ENCODE measurements around the gene EED. TPM values are rescaled to one million over a fixed set of nuclear protein-coding genes. Genes with fewer than 3 reads are reported as not detected.

Gene EED
- 18.9 and 20.8 TPM in 2 replicates for polyA plus RNA-seq (2013)

GRCh38 chr11:86244522-86245368, at the start of gene EED:
Gene EED, plus strand, starts transcription at chr11:86244753. Its CDS starts 477 bp downstream, at chr11:86245230.
- no CpG with 5 or more reads among the region's 64 CpGs for WGBS (ENCODE audit: extremely low coverage, insufficient coverage, insufficient read length)
- peak within 1 kb of the TSS; percentile 84 for H3K18ac ChIP-seq (ENCODE audit: low read length)

GRCh38 chr11:86194998-86195397, 49.6 kb upstream of the EED start:
- Histone ChIP-seq H2BK12ac (ENCODE audit: low read length) (peak overlapping the region; percentile 69), H2AK5ac (ENCODE audit: low read length) (peak overlapping the region; percentile 22), H3K4me3 (ENCODE audit: low read depth, low read length) (no peak overlapping the region), H4K8ac (ENCODE audit: low read depth, low read length) (no peak overlapping the region), H4K91ac (ENCODE audit: low read depth, low read length) (no peak overlapping the region), H3K4me2 (ENCODE audit: low read length) (no peak overlapping the region), H3K18ac (ENCODE audit: low read length) (peak overlapping the region; percentile 5), H3K4me1 (ENCODE audit: control insufficient read depth in 1 of 2, insufficient read depth in 2 of 2, low read length in 2 of 2) (peaks cover 3 to 5% of the 10 kb centered on the region in 2 experiments), H3K9ac (ENCODE audit: low read length) (no peak overlapping the region), H3K79me2 (ENCODE audit: control insufficient read depth, insufficient read depth, low read length, poor library complexity) (no peaks in the 10 kb centered on the region), H2AFZ (ENCODE audit: insufficient read depth, low read length, poor library complexity) (no peak overlapping the region), H3K27me3 (ENCODE audit: insufficient read depth, low read length) (no peaks in the 10 kb centered on the region), H3K79me1 (ENCODE audit: low read length) (no peaks in the 10 kb centered on the region), H3K4ac (ENCODE audit: low read depth, low read length) (no peak overlapping the region), H3K36me3 (ENCODE audit: control insufficient read depth in 1 of 2, insufficient read depth in 2 of 2, low read length in 2 of 2) (no peaks in the 10 kb centered on the region), H3K14ac (ENCODE audit: low read length) (no peak overlapping the region), H3K9me3 (ENCODE audit: insufficient read depth, low read depth, low read length) (no peaks in the 10 kb centered on the region), H3K23ac (ENCODE audit: low read length) (no peak overlapping the region), H4K12ac (ENCODE audit: low read depth, low read length) (no peak overlapping the region), H3K27ac (ENCODE audit: low read depth, low read length) (no peak overlapping the region), H2BK5ac (ENCODE audit: low read depth, low read length, poor library complexity) (no peak overlapping the region), H2BK120ac (ENCODE audit: insufficient read depth, low read length, poor library complexity) (no peak overlapping the region)
- no CpG with 5 or more reads among the region's 18 CpGs for WGBS (ENCODE audit: extremely low coverage, insufficient coverage, insufficient read length)
- DNase-seq = no peak

More at GRCh38 chr11:86244522-86245368, at the start of gene EED:
- Histone ChIP-seq H3K4ac (ENCODE audit: low read depth, low read length) (peak within 1 kb of the TSS; percentile 46), H2BK12ac (ENCODE audit: low read length) (no peak within 1 kb of the TSS), H2AK5ac (ENCODE audit: low read length) (no peak within 1 kb of the TSS), H3K14ac (ENCODE audit: low read length) (peak within 1 kb of the TSS; percentile 90), H3K23ac (ENCODE audit: low read length) (no peak within 1 kb of the TSS), H4K91ac (ENCODE audit: low read depth, low read length) (peak within 1 kb of the TSS; percentile 90), H3K79me1 (ENCODE audit: low read length) (peaks cover 13% of the 10 kb centered on the region), H2AFZ (ENCODE audit: insufficient read depth, low read length, poor library complexity) (peak within 1 kb of the TSS; percentile 82), H3K9ac (ENCODE audit: low read length) (peak within 1 kb of the TSS; percentile 75), H4K8ac (ENCODE audit: low read depth, low read length) (peak within 1 kb of the TSS; percentile 95), H3K4me2 (ENCODE audit: low read length) (peak within 1 kb of the TSS; percentile 81), H3K36me3 (ENCODE audit: control insufficient read depth in 1 of 2, insufficient read depth in 2 of 2, low read length in 2 of 2) (no peaks in the 10 kb centered on the region), H3K27ac (ENCODE audit: low read depth, low read length) (peak within 1 kb of the TSS; percentile 94), H4K12ac (ENCODE audit: low read depth, low read length) (peak within 1 kb of the TSS; percentile 87), H2BK5ac (ENCODE audit: low read depth, low read length, poor library complexity) (peak within 1 kb of the TSS; percentile 80), H3K4me1 (ENCODE audit: control insufficient read depth in 1 of 2, insufficient read depth in 2 of 2, low read length in 2 of 2) (no peaks in the 10 kb centered on the region), H3K4me3 (ENCODE audit: low read depth, low read length) (peak within 1 kb of the TSS; percentile 82), H3K79me2 (ENCODE audit: control insufficient read depth, insufficient read depth, low read length, poor library complexity) (peaks cover 15% of the 10 kb centered on the region), H3K27me3 (ENCODE audit: insufficient read depth, low read length) (no peaks in the 10 kb centered on the region), H2BK120ac (ENCODE audit: insufficient read depth, low read length, poor library complexity) (peak within 1 kb of the TSS; percentile 59), H3K9me3 (ENCODE audit: insufficient read depth, low read depth, low read length) (no peaks in the 10 kb centered on the region)
- DNase-seq = peak; percentile 96 to 97

DNA sequence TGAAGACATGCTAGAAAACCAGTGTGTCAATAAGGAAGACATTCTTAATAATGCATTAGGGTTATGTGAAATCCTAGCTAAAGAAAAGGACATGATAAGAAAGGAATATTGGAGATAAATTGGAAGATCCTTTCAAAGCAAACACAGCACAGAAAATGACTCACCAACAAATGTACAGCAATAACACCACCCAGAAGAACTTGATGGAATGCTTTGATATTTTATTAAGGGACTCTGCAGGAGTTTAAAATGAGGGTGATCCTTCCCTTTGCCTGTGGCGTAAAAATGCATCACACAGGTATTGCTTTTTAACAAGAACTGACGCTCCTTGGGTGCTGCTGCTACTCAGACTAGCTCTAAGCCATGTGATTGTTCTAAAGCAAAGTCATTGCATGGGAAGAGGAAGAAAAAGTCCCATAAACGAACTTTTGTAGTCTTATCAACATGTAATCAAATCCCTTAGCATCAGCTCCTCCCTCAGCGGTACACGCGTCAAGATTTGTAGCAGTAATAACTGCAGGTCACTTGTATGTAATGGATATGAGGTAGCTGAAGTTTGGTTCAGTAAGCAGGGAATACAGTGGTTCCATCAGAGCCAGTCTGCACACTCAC, 48.4 kb upstream of the EED start:
- no peak overlapping the region for H3K4me2 ChIP-seq (ENCODE audit: low read length)

GRCh38 chr11:86196913-86197312, 47.6 kb upstream of the EED start:
- Histone ChIP-seq H3K23ac (ENCODE audit: low read length) (no peak overlapping the region), H4K91ac (ENCODE audit: low read depth, low read length) (no peak overlapping the region), H2AFZ (ENCODE audit: insufficient read depth, low read length, poor library complexity) (no peak overlapping the region), H2AK5ac (ENCODE audit: low read length) (no peak overlapping the region), H3K18ac (ENCODE audit: low read length) (no peak overlapping the region), H3K4ac (ENCODE audit: low read depth, low read length) (no peak overlapping the region), H3K79me1 (ENCODE audit: low read length) (no peaks in the 10 kb centered on the region), H3K27ac (ENCODE audit: low read depth, low read length) (no peak overlapping the region), H3K36me3 (ENCODE audit: control insufficient read depth in 1 of 2, insufficient read depth in 2 of 2, low read length in 2 of 2) (no peaks in the 10 kb centered on the region), H3K4me1 (ENCODE audit: control insufficient read depth in 1 of 2, insufficient read depth in 2 of 2, low read length in 2 of 2) (peaks cover 3 to 5% of the 10 kb centered on the region in 2 experiments), H3K4me3 (ENCODE audit: low read depth, low read length) (no peak overlapping the region), H3K9me3 (ENCODE audit: insufficient read depth, low read depth, low read length) (no peaks in the 10 kb centered on the region), H4K12ac (ENCODE audit: low read depth, low read length) (no peak overlapping the region), H3K79me2 (ENCODE audit: control insufficient read depth, insufficient read depth, low read length, poor library complexity) (no peaks in the 10 kb centered on the region), H3K14ac (ENCODE audit: low read length) (no peak overlapping the region), H3K9ac (ENCODE audit: low read length) (no peak overlapping the region), H4K8ac (ENCODE audit: low read depth, low read length) (no peak overlapping the region), H2BK12ac (ENCODE audit: low read length) (no peak overlapping the region), H2BK5ac (ENCODE audit: low read depth, low read length, poor library complexity) (no peak overlapping the region), H3K4me2 (ENCODE audit: low read length) (no peak overlapping the region), H3K27me3 (ENCODE audit: insufficient read depth, low read length) (no peaks in the 10 kb centered on the region), H2BK120ac (ENCODE audit: insufficient read depth, low read length, poor library complexity) (no peak overlapping the region)
- DNase-seq = no peak
- WGBS (ENCODE audit: extremely low coverage, insufficient coverage, insufficient read length) = no CpG with 5 or more reads among the region's 3 CpGs

More for the DNA sequence above, 48.4 kb upstream of the EED start:
- H3K36me3 ChIP-seq (ENCODE audit: control insufficient read depth in 1 of 2, insufficient read depth in 2 of 2, low read length in 2 of 2) = no peaks in the 10 kb centered on the region
- no peak overlapping the region for H2BK5ac ChIP-seq (ENCODE audit: low read depth, low read length, poor library complexity)
- H3K4me1 ChIP-seq (ENCODE audit: control insufficient read depth in 1 of 2, insufficient read depth in 2 of 2, low read length in 2 of 2) = peaks cover 3 to 5% of the 10 kb centered on the region in 2 experiments
- no peak overlapping the region for H3K18ac ChIP-seq (ENCODE audit: low read length)
- H3K9ac ChIP-seq (ENCODE audit: low read length) = no peak overlapping the region
- H2BK12ac ChIP-seq (ENCODE audit: low read length) = no peak overlapping the region
- no peak overlapping the region for H4K8ac ChIP-seq (ENCODE audit: low read depth, low read length)
- WGBS (ENCODE audit: extremely low coverage, insufficient coverage, insufficient read length) = no CpG with 5 or more reads among the region's 6 CpGs
- H3K23ac ChIP-seq (ENCODE audit: low read length) = no peak overlapping the region
- H3K27me3 ChIP-seq (ENCODE audit: insufficient read depth, low read length) = no peaks in the 10 kb centered on the region
- H3K79me2 ChIP-seq (ENCODE audit: control insufficient read depth, insufficient read depth, low read length, poor library complexity) = no peaks in the 10 kb centered on the region
- H3K14ac ChIP-seq (ENCODE audit: low read length) = no peak overlapping the region
- H3K27ac ChIP-seq (ENCODE audit: low read depth, low read length) = no peak overlapping the region
- DNase-seq = no peak
- H2AK5ac ChIP-seq (ENCODE audit: low read length) = no peak overlapping the region
- no peak overlapping the region for H4K91ac ChIP-seq (ENCODE audit: low read depth, low read length)
- no peak overlapping the region for H3K4me3 ChIP-seq (ENCODE audit: low read depth, low read length)
- H3K4ac ChIP-seq (ENCODE audit: low read depth, low read length) = no peak overlapping the region
- no peaks in the 10 kb centered on the region for H3K9me3 ChIP-seq (ENCODE audit: insufficient read depth, low read depth, low read length)
- H3K79me1 ChIP-seq (ENCODE audit: low read length) = no peaks in the 10 kb centered on the region
- H2AFZ ChIP-seq (ENCODE audit: insufficient read depth, low read length, poor library complexity) = no peak overlapping the region
- no peak overlapping the region for H2BK120ac ChIP-seq (ENCODE audit: insufficient read depth, low read length, poor library complexity)
- H4K12ac ChIP-seq (ENCODE audit: low read depth, low read length) = no peak overlapping the region
